Upper lobe of left lung (tissue), 6 donors: ENCODE data around the gene CCDC124. TPM values are rescaled to one million over a fixed set of nuclear protein-coding genes. Genes with fewer than 3 reads are reported as not detected.

Experiments used
- ATAC-seq, 2 donors: fragments of 200-7000 bp; cut with Tn5 transposase; one replicate each; pipeline ENCODE4 v1.9.1; 2022; ENCODE audit warnings: mild to moderate bottlenecking in 2 of 2, moderate library complexity in 2 of 2; ENCODE audit not compliant: low FRiP score in 2 of 2
- DNase-seq, 2 donors: peaks; one replicate each; pipeline ENCODE4 v3.0.0-alpha.2; 2019 to 2020
- H3K27ac ChIP-seq, 4 donors: fragments of 200-600 bp; sonication (generic); one replicate each; pipeline ENCODE4 v1.5.1; 2016 to 2019
- H3K27me3 ChIP-seq, 4 donors: fragments of 200-600 bp; sonication (generic); one replicate each; pipeline ENCODE4 v1.5.1; 2017 to 2019
- H3K36me3 ChIP-seq, 4 donors: fragments of 200-600 bp; sonication (generic); one replicate each; pipeline ENCODE4 v1.5.1; 2016 to 2019
- H3K4me1 ChIP-seq, 4 donors: fragments of 200-600 bp; sonication (generic); one replicate each; pipeline ENCODE4 v1.5.1; 2018 to 2019
- H3K4me3 ChIP-seq, 4 donors: fragments of 200-600 bp; sonication (generic); one replicate each; pipeline ENCODE4 v1.5.1; 2017 to 2019; ENCODE audit warnings: mild to moderate bottlenecking in 2 of 4, moderate library complexity in 1 of 4
- H3K9me3 ChIP-seq, 4 donors: fragments of 200-600 bp; sonication (generic); one replicate each; pipeline ENCODE4 v1.5.1; 2018 to 2019
- CTCF ChIP-seq, 6 experiments: fragments of 450-650 bp in 4 of 6; fragments of 200-600 bp in 2 of 6; sonication (generic) in 2 of 6; IDR thresholded peaks; one replicate each; pipeline ENCODE4 v1.5.1; 2016 to 2019; ENCODE audit warnings: antibody characterized with exemption in 6 of 6
- EP300 ChIP-seq, 4 donors: sonication (generic); formaldehyde crosslinking; IDR thresholded peaks; one replicate each; pipeline ENCODE4 v1.5.1; 2017; ENCODE audit warnings: antibody characterized with exemption in 4 of 4, control low read depth in 2 of 4
- POLR2A ChIP-seq, 4 donors: fragments of 450-650 bp; IDR thresholded peaks; one replicate each; pipeline ENCODE4 v1.5.1; 2016 to 2017; ENCODE audit warnings: antibody characterized with exemption in 4 of 4, mild to moderate bottlenecking in 2 of 4
- POLR2AphosphoS5 ChIP-seq, 2 donors: sonication (generic); formaldehyde crosslinking; IDR thresholded peaks; one replicate each; pipeline ENCODE4 v1.5.1; 2017; ENCODE audit warnings: antibody characterized with exemption in 2 of 2
- WGBS, 2 donors: methylation state at CpG; one replicate each; pipeline ENCODE4 v1.1.5; 2017 to 2018; 5-methylcytosine and 5-hydroxymethylcytosine counted together
- total RNA-seq, 6 donors: library from RNA; depleted of rRNA in 4 of 6; stranded (reverse); fragments of >200 nt in 4 of 6; gene quantifications; one replicate each; pipeline versions ENCODE4 v1.1.0 to v1.2.1, GENCODE V29; 2016 to 2021
- donor health status: DM: no; HTN: no; CAD: no; lungs with moderate emphysema.
- donor health status: DM: no; HTN: yes; CAD: no; lungs with severe emphysema.

The CCDC124 gene
- total RNA-seq, 6 donors from 2014 or later, result 50.2 to 83.3 (median 62.1) TPM

GRCh38 chr19:17946965-17947784 lies 14.4 kb downstream of the CCDC124 start:
- Histone ChIP-seq H3K27ac (peak overlapping the region; percentile 56 to 85 (median 60)), H3K36me3 (peaks cover 0 to 19% (median 13%) of the 10 kb centered on the region in 4 donors), H3K9me3 (no peaks in the 10 kb centered on the region), H3K4me1 (peaks cover 30 to 55% (median 40%) of the 10 kb centered on the region in 4 donors), H3K27me3 (peaks cover 0 to 36% (median 17%) of the 10 kb centered on the region in 4 donors), H3K4me3 (peak overlapping the region; percentile 8 to 91 (median 79))
- TF ChIP-seq CTCF (IDR thresholded peaks at IDR 0.05), result peak in 1 of 6 experiments; percentile 12
- TF ChIP-seq EP300 (IDR thresholded peaks at IDR 0.05), result no peak
- peak in 1 of 2 donors; percentile 59 for ATAC-seq
- WGBS, 2 donors, result 21 to 25% methylated on average over 27 of the region's 29 CpGs
- DNase-seq, result no peak

- TF ChIP-seq EP300 (IDR thresholded peaks at IDR 0.05), result no peak
- peak in 1 of 2 donors; percentile 56 for TF ChIP-seq POLR2AphosphoS5 (IDR thresholded peaks at IDR 0.05)
- ATAC-seq (peak; percentile 69 to 92), DNase-seq (peak; percentile 92 to 98)
- Histone ChIP-seq H3K4me1 (peaks cover 36 to 63% (median 46%) of the 10 kb centered on the region in 4 donors), H3K36me3 (peaks cover 0 to 12% (median 8%) of the 10 kb centered on the region in 4 donors), H3K9me3 (no peaks in the 10 kb centered on the region), H3K27ac (peak overlapping the region in 3 of 4 donors; percentile 56 to 85 (median 61)), H3K27me3 (peaks cover 4 to 44% (median 25%) of the 10 kb centered on the region in 4 donors), H3K4me3 (peak overlapping the region; percentile 77 to 92 (median 86))
- 0% methylated on average over 16 of the region's 92 CpGs; no CpG with 5 or more reads in 1 of the 2 donors for WGBS, 2 donors
These were observed 15.1 kb downstream of the CCDC124 start for GRCh38 chr19:17947815-17948513.

- DNase-seq (no peak), ATAC-seq (no peak)
- H3K36me3 ChIP-seq, result peaks cover 0 to 7% (median 5%) of the 10 kb centered on the region in 4 donors
- H3K27ac ChIP-seq, result peak overlapping the region in 1 of 4 donors; percentile 85
- 1 to 7% methylated on average over 5 to 8 of the region's 16 CpGs for WGBS, 2 donors
- peaks cover 36 to 63% (median 47%) of the 10 kb centered on the region in 4 donors for H3K4me1 ChIP-seq
- H3K9me3 ChIP-seq, result no peaks in the 10 kb centered on the region
- H3K4me3 ChIP-seq, result peak overlapping the region; percentile 77 to 92 (median 86)
- H3K27me3 ChIP-seq, result peaks cover 4 to 49% (median 30%) of the 10 kb centered on the region in 4 donors
- TF ChIP-seq CTCF (IDR thresholded peaks at IDR 0.05) (no peak), POLR2AphosphoS5 (IDR thresholded peaks at IDR 0.05) (no peak)
These were observed 15.7 kb downstream of the CCDC124 start for GRCh38 chr19:17948514-17948900.

GRCh38 chr19:17948931-17949930 lies 16.4 kb downstream of the CCDC124 start:
- Histone ChIP-seq H3K9me3 (no peaks in the 10 kb centered on the region), H3K4me1 (peaks cover 36 to 63% (median 47%) of the 10 kb centered on the region in 4 donors), H3K4me3 (peak overlapping the region in 2 of 4 donors; percentile 77 to 91), H3K27me3 (peaks cover 4 to 56% (median 34%) of the 10 kb centered on the region in 4 donors), H3K27ac (no peak overlapping the region), H3K36me3 (no peaks in the 10 kb centered on the region)
- DNase-seq, result peak in 1 of 2 donors; percentile 57
- TF ChIP-seq POLR2A (IDR thresholded peaks at IDR 0.05) (no peak), POLR2AphosphoS5 (IDR thresholded peaks at IDR 0.05) (no peak), CTCF (IDR thresholded peaks at IDR 0.05) (no peak), EP300 (IDR thresholded peaks at IDR 0.05) (no peak)
- 30 to 32% methylated on average over 38 to 48 of the region's 49 CpGs for WGBS, 2 donors
- ATAC-seq, result no peak
